GM12878 (cell line): ENCODE measurements around the gene KIF26A. TPM values are rescaled to one million over a fixed set of nuclear protein-coding genes. Genes with fewer than 3 reads are reported as not detected.

Experiments
- ATAC-seq: fragments of 200-7000 bp; cut with Tn5 transposase; 3 replicates; pipeline ENCODE4 v1.9.1; 2020; ENCODE audit warnings: mild to moderate bottlenecking, moderate library complexity
- BruUV-seq: library from RNA; stranded (reverse); fragments of 400-500 nt; replicated peaks from 2 replicates; lab custom pipeline; 2021; lab: Mats Ljungman, UMichigan
- CTCF ChIA-PET: fragments of 300-600 bp; sonication (Branson Sonifier 250); formaldehyde crosslinking; extraction: SDS; loops from one replicate; lab custom pipeline; 2021; ENCODE audit warnings: inconsistent platforms; lab: Yijun Ruan, JAX
- POLR2A ChIA-PET: fragments of 350-600 bp; formaldehyde crosslinking; extraction: SDS; loops from one replicate; lab custom pipeline; 2021; ENCODE audit warnings: inconsistent platforms; lab: Charles Lee
- RAD21 ChIA-PET: fragments of 300-600 bp; sonication (Branson Sonifier 250); formaldehyde crosslinking; loops from one replicate; lab custom pipeline; 2023; ENCODE audit warnings: antibody characterized with exemption; ENCODE audit not compliant: unreplicated experiment; lab: Charles Lee
- SMC1A ChIA-PET: fragments of 300-600 bp; sonication (Branson Sonifier 250); formaldehyde crosslinking; loops from one replicate; lab custom pipeline; 2023; ENCODE audit not compliant: unreplicated experiment, uncharacterized antibody; lab: Charles Lee
- DNase-seq: peaks from one replicate; pipeline ENCODE4 v3.0.0-alpha.2; 2011; ENCODE audit warnings: low read depth, low spot score
- FAIRE-seq: peaks from 3 replicates; lab custom pipeline; 2011; peaks lifted over from hg19 to GRCh38; lab: Jason Lieb, UNC
- H2AFZ ChIP-seq: 2 replicates; pipeline ENCODE4 v1.6.0; 2011; ENCODE audit warnings: low read depth, low read length, control low read depth; ENCODE audit not compliant: control insufficient read depth
- H3K27ac ChIP-seq: 2 replicates; pipeline ENCODE4 v1.5.1; 2011; ENCODE audit warnings: control low read depth; ENCODE audit not compliant: control insufficient read depth, insufficient read depth
- H3K27me3 ChIP-seq, 2 experiments: replicated peaks in 1 of 2; 2 replicates each; pipeline versions ENCODE4 v1.6.0 to v1.6.1; 2011; ENCODE audit warnings: low read length in 1 of 2; ENCODE audit not compliant: control insufficient read depth in 2 of 2, insufficient read depth in 2 of 2
- H3K36me3 ChIP-seq, 2 experiments: 2 replicates each; pipeline ENCODE4 v1.5.1; 2011; ENCODE audit warnings: low read length in 1 of 2; ENCODE audit not compliant: control insufficient read depth in 2 of 2, insufficient read depth in 2 of 2
- H3K4me1 ChIP-seq: 2 replicates; pipeline ENCODE4 v1.6.1; 2011; ENCODE audit warnings: mild to moderate bottlenecking, low read length, moderate library complexity, mixed read lengths; ENCODE audit not compliant: control insufficient read depth, insufficient read depth
- H3K4me2 ChIP-seq: 2 replicates; pipeline ENCODE4 v1.6.0; 2011; ENCODE audit warnings: control low read depth; ENCODE audit not compliant: control insufficient read depth, insufficient read depth
- H3K4me3 ChIP-seq: fragments of 200-600 bp; sonication (generic); 2 replicates; pipeline ENCODE4 v1.5.1; 2016
- H3K79me2 ChIP-seq: 2 replicates; pipeline ENCODE4 v1.6.0; 2011; ENCODE audit warnings: low read length; ENCODE audit not compliant: control insufficient read depth, insufficient read depth
- H3K9ac ChIP-seq: 2 replicates; pipeline ENCODE4 v1.8.0; 2011; ENCODE audit warnings: low read length, control low read depth, mixed read lengths; ENCODE audit not compliant: control insufficient read depth, insufficient read depth
- H3K9me3 ChIP-seq: replicated peaks from 3 replicates; pipeline ENCODE4 v1.5.1; 2011; ENCODE audit warnings: mild to moderate bottlenecking, low read length; ENCODE audit not compliant: control insufficient read depth, insufficient read depth
- H4K20me1 ChIP-seq: 2 replicates; pipeline ENCODE4 v1.6.0; 2011; ENCODE audit not compliant: control insufficient read depth, insufficient read depth
- ATF3 ChIP-seq: IDR thresholded peaks from 2 replicates; pipeline ENCODE4 v1.6.1; 2011; ENCODE audit warnings: low read depth, mild to moderate bottlenecking, low read length, moderate library complexity, borderline replicate concordance; ENCODE audit errors: extremely low read depth
- BHLHE40 ChIP-seq, 2 experiments: fragments of 450-650 bp in 1 of 2; IDR thresholded peaks; 2 replicates each; pipeline ENCODE4 v1.6.1; 2011 to 2017; ENCODE audit warnings: low read depth in 2 of 2, borderline replicate concordance in 1 of 2, improper control_type of control experiment in 1 of 2, low read length in 1 of 2, mild to moderate bottlenecking in 1 of 2
- NFYA ChIP-seq: IDR thresholded peaks from 2 replicates; pipeline ENCODE4 v1.6.1; 2011; ENCODE audit warnings: low read depth, mild to moderate bottlenecking, low read length, improper control_type of control experiment, borderline replicate concordance
- POLR2AphosphoS5 ChIP-seq: IDR thresholded peaks from 2 replicates; pipeline ENCODE4 v1.6.1; 2011; ENCODE audit warnings: mild to moderate bottlenecking, low read length, inconsistent platforms
- RAD21 ChIP-seq: IDR thresholded peaks from 2 replicates; pipeline ENCODE4 v1.6.1; 2011; ENCODE audit warnings: mild to moderate bottlenecking, low read depth, low read length, moderate library complexity; ENCODE audit not compliant: insufficient read depth
- RELB ChIP-seq: fragments of 450-650 bp; IDR thresholded peaks from 2 replicates; pipeline ENCODE4 v1.6.1; 2017; ENCODE audit warnings: low read depth, mild to moderate bottlenecking, moderate library complexity
- ZBTB11 ChIP-seq: fragments of 450-650 bp; formaldehyde crosslinking; IDR thresholded peaks from 2 replicates; pipeline ENCODE4 v1.5.0; 2022; ENCODE audit warnings: mild to moderate bottlenecking, missing genetic modification characterization
- ZNF687 ChIP-seq: fragments of 450-650 bp; IDR thresholded peaks from 2 replicates; pipeline ENCODE4 v1.6.1; 2017; ENCODE audit warnings: mild to moderate bottlenecking, moderate library complexity
- WGBS: methylation state at CpG from one replicate; pipeline ENCODE4 v1.1.6; 2016; ENCODE audit warnings: low lambda C conversion rate; ENCODE audit not compliant: insufficient replicate concordance, insufficient coverage; ENCODE audit errors: missing lambda C conversion rate; 5-methylcytosine and 5-hydroxymethylcytosine counted together
- in situ Hi-C: fragments of 300-500 bp; cut with MboI; formaldehyde crosslinking; loops from 9 replicates; pipeline ENCODE4 v1.14.3; 2018; ENCODE audit warnings: mixed read lengths
- intact Hi-C: fragments of 100-400 bp; cut with micrococcal nuclease; formaldehyde crosslinking; loops from one replicate; pipeline ENCODE4 v1.14.2; 2022; ENCODE audit not compliant: unreplicated experiment
- polyA plus RNA-seq, 11 experiments: library from polyadenylated mRNA; depleted of rRNA in 4 of 11; unstranded in 6 of 11; stranded (reverse) in 5 of 11; fragments of >200 nt; fragmentation: Nextera tagmentation in 4 of 11; fragmentation: Illumina TruSeq in 1 of 11; extraction: Ambion mirVana in 4 of 11; extraction: Trizol in 1 of 11; gene quantifications; 1 replicate in 1 of 11; 2 replicates in 10 of 11; pipeline versions ENCODE4 v1.2.1 to v1.2.3, GENCODE V29; 2011 to 2016; ENCODE audit warnings: inconsistent platforms in 2 of 11, missing spikeins in 2 of 11, low read depth in 1 of 11
- total RNA-seq, 4 experiments: library from RNA; depleted of rRNA in 3 of 4; stranded (reverse); fragments of >200 nt in 3 of 4; fragmentation: Illumina TruSeq in 1 of 4; extraction: Trizol in 1 of 4; gene quantifications; 2 replicates each; pipeline versions ENCODE4 v1.2.1 to v1.2.3, GENCODE V29; 2013 to 2021

Gene KIF26A
- total and polyA plus RNA-seq, 10 of the 15 experiments (the other 5 are each of a cell fraction or from before 2014, with no cell fraction given): 0.05 TPM; not detected in 9

GRCh38 chr14:104200591-104200990, 62.2 kb downstream of the KIF26A start (continued):
- no peak for TF ChIP-seq ZBTB11 (CRISPR knock-in tag)
- TF ChIP-seq RAD21: no peak

- H4K20me1 ChIP-seq: no peaks in the 10 kb centered on the region
- ChIA-PET RAD21 (no interaction called here), SMC1A (no interaction called here), CTCF (no interaction called here), POLR2A (interaction anchor here (0.6 kb wide), 1 partner anchor 472 kb away, joined by 5 read pairs; no protein-coding TSS in a partner anchor)
- H3K9me3 ChIP-seq: no peaks in the 10 kb centered on the region
- H3K9ac ChIP-seq: no peak overlapping the region
- no peaks in the 10 kb centered on the region for H3K27me3 ChIP-seq
- H3K79me2 ChIP-seq: no peaks in the 10 kb centered on the region
- no peak overlapping the region for H2AFZ ChIP-seq
- ATAC-seq (no peak), DNase-seq (no peak), FAIRE-seq (no peak)
- no TSS peak for BruUV-seq
- TF ChIP-seq RELB (no peak), ATF3 (no peak), POLR2AphosphoS5 (no peak), BHLHE40 (IDR thresholded peaks at IDR 0.05; ENCODE audit: borderline replicate concordance in 1 of 2, low read depth in 2 of 2, low read length in 1 of 2) (0 out of 4 replicates have a peak, but pooled peaks of 1 of the 2 experiments have one; percentile 12), ZNF687 (no peak), NFYA (no peak)
- no peak overlapping the region for H3K4me2 ChIP-seq
- in situ Hi-C loops (no loop called here), intact Hi-C loops (no loop called here)
- H3K36me3 ChIP-seq: no peaks in the 10 kb centered on the region
- no peak overlapping the region for H3K4me3 ChIP-seq
- peaks cover 5% of the 10 kb centered on the region; the same call in 1 of the 2 replicates for H3K4me1 ChIP-seq
- WGBS: 15% methylated on average over 13 of the region's 13 CpGs
- H3K27ac ChIP-seq: no peak overlapping the region
Measured at GRCh38 chr14:104201063-104201462, 62.7 kb downstream of the KIF26A start.
